Measurements from ENCODE around the gene ADCY1.

DNA sequence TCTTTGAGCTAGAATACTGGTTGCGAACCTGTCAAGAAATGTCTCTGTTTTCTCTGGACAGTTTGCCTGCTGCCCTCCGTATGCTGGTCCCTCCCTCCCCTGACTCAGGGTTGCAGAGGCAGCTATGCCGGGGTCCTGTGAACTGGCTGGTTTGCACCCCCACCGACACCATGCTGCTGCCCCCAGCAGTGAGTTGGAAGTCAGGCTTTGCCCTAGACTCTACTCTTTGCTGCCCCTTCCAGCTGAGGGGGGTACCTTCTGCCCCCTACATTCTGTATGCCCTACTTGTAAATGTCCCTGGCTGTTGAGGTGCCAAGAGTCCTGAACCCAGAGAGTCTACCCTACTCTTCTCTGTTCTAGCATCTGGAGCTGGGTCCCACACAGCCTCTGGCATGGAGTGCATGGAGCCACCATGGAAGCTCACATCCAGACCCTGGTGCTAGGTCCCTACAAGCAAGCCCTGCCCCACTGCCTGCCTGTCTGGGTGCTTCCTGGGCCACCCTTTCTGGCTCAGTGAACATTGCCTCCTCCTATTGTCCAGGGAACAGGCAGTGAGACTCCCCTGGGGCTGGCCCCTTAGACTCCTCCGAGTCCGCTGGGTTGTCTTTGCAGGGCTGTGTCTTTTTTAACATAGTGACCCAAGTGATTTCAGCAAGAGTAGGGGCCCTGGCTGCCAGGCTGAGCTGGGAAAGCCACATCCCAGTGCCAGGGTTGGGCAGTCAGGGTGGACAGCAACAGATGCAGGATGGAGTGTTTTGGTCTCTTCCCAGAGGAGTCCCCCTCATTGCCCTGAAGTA is 138.9 kb downstream of the ADCY1 start:
- TF ChIP-seq HNF4A (conservative IDR thresholded peaks at IDR 0.05) = no peak
- TF ChIP-seq, protein P1, sequence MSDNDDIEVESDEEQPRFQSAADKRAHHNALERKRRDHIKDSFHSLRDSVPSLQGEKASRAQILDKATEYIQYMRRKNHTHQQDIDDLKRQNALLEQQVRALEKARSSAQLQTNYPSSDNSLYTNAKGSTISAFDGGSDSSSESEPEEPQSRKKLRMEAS (IDR thresholded peaks at IDR 0.05) = no peak
- no peak for TF ChIP-seq EGR1 (IDR thresholded peaks at IDR 0.05; ENCODE audit: low read depth in 2 of 2)
- TF ChIP-seq, protein P2, sequence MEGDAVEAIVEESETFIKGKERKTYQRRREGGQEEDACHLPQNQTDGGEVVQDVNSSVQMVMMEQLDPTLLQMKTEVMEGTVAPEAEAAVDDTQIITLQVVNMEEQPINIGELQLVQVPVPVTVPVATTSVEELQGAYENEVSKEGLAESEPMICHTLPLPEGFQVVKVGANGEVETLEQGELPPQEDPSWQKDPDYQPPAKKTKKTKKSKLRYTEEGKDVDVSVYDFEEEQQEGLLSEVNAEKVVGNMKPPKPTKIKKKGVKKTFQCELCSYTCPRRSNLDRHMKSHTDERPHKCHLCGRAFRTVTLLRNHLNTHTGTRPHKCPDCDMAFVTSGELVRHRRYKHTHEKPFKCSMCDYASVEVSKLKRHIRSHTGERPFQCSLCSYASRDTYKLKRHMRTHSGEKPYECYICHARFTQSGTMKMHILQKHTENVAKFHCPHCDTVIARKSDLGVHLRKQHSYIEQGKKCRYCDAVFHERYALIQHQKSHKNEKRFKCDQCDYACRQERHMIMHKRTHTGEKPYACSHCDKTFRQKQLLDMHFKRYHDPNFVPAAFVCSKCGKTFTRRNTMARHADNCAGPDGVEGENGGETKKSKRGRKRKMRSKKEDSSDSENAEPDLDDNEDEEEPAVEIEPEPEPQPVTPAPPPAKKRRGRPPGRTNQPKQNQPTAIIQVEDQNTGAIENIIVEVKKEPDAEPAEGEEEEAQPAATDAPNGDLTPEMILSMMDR (IDR thresholded peaks at IDR 0.05; ENCODE audit: low read depth, low read length, missing input control) = no peak
- no peak for TF ChIP-seq JUND (IDR thresholded peaks at IDR 0.05)
- TF ChIP-seq RAD21 (IDR thresholded peaks at IDR 0.05) = no peak
- TF ChIP-seq, protein P3, sequence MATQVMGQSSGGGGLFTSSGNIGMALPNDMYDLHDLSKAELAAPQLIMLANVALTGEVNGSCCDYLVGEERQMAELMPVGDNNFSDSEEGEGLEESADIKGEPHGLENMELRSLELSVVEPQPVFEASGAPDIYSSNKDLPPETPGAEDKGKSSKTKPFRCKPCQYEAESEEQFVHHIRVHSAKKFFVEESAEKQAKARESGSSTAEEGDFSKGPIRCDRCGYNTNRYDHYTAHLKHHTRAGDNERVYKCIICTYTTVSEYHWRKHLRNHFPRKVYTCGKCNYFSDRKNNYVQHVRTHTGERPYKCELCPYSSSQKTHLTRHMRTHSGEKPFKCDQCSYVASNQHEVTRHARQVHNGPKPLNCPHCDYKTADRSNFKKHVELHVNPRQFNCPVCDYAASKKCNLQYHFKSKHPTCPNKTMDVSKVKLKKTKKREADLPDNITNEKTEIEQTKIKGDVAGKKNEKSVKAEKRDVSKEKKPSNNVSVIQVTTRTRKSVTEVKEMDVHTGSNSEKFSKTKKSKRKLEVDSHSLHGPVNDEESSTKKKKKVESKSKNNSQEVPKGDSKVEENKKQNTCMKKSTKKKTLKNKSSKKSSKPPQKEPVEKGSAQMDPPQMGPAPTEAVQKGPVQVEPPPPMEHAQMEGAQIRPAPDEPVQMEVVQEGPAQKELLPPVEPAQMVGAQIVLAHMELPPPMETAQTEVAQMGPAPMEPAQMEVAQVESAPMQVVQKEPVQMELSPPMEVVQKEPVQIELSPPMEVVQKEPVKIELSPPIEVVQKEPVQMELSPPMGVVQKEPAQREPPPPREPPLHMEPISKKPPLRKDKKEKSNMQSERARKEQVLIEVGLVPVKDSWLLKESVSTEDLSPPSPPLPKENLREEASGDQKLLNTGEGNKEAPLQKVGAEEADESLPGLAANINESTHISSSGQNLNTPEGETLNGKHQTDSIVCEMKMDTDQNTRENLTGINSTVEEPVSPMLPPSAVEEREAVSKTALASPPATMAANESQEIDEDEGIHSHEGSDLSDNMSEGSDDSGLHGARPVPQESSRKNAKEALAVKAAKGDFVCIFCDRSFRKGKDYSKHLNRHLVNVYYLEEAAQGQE (IDR thresholded peaks at IDR 0.05) = no peak
- no peak for TF ChIP-seq RXRA (IDR thresholded peaks at IDR 0.05)
- no peak for TF ChIP-seq YY1 (IDR thresholded peaks at IDR 0.05)
- TF ChIP-seq NR2F2 (IDR thresholded peaks at IDR 0.05) = no peak
- no peak for TF ChIP-seq FOXA1 (IDR thresholded peaks at IDR 0.05)

All from liver (tissue), 3 donors.